ENCODE data around the gene MED10.
A peak's percentile ranks its signal among the peaks of the same experiment; 100 is the strongest.

MED10 gene

DNA sequence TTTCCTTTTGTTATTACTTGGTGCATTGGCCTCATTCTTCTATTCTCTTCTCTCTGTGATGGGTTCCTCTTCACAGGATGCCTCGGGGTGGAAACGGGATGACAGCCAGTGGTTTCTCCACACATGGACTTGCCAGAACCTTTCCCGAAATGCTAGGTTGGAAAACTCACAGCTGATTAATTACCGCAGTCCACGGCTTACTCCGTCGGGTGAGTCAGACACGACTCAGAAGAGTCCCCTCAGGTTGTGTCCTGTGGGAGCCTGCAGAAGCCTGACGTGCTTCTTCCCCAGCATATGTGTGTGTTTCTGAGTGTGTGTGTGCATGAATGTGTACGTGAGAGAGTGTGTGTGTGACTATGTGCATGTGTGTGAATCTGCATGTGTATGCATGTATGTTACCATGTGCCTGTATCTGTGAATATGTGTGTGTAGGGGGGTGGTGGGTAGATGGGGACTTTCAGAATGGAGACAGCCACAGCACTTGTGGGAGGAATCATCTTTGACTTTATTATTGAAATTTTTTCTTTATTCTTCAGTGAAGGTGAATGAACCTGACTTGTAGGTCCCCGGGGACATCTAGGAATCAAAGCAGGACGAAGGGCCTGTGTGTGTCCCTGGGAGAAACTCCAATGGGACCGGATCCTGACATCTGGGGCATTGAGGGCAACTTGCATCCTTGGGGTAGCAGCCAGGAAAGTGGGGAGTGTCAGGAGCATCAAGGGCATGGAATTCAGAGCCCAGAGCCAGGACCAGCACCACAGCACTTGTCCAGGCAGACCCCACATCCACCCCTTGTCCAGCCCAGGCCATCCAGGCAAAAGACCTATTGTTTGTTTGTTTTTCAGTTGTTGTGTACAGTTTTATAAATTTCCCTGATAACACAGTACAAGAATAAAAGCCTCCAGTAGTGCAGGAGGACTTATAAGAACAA lies 21.9 kb upstream of the MED10 start:
- FAIRE-seq (peak; percentile 79), DNase-seq (ENCODE audit: low spot score) (peak; percentile 82)

DNA sequence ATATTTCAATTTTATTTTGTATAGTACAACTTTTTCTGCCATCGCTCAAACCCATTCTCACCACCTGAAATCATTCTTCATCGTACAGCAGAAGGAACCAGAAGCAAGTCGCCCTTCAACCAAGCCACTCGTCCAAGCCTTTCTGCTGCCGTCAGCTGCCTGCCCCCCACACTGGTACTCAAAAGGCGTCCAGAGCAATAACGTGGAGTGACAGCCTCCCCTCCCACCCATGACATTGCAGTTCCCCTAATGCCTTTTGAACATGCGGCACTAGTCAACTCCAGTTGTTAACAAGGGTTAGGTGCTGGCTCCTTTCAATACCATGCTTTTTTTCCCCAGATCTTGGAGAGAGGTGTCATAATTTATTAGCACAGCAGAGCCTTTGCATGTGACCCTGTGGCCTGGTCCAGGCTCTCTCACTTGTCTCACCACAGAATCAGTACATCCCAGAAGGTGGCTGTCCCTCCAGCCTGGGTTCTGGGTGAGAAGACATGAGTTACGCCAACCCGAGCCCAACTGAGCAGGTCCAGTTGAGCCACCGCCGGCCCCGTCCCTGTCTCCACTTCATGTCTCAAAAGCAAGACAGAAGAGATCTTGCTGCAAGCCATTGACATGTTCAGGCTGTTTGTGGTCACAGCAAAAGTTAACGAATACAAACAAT lies 20.4 kb upstream of the MED10 start:
- no peak for DNase-seq (ENCODE audit: low spot score)
- no peak for FAIRE-seq

DNA sequence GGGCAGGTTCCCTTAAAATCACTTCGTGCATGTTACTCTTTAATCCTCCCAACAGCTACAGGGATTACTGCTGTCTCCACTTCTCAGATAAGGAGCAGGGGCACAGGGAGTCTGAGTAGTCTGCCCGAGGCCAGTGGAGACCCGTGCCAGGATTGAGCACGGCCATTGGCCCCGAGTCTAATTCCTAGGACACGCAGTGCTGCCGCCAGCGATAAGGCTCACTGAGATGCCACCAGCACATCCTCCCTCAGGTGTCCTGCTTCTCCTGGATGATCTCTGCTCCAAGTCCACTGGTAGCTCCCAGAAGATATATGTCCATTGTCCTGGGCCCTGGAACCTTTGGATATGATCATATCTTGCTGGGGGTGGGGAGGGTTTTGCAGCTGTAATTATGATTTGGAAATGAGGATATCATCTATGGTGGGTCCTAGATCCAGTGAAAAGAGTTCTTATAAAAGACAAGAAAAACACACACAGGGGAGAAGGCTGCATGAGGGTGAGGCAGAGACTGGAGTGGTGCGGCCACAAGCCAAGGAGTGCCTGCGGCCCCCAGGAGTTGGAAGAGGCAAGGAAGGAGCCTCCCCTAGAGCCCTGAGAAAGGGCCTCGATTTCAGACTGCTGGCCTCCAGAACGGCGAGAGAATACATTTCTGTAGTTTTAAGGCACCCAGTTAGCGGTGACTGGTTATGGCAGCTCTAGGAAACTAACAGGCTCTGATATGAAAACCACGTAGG lies 19.4 kb upstream of the MED10 start:
- FAIRE-seq: no peak

DNA sequence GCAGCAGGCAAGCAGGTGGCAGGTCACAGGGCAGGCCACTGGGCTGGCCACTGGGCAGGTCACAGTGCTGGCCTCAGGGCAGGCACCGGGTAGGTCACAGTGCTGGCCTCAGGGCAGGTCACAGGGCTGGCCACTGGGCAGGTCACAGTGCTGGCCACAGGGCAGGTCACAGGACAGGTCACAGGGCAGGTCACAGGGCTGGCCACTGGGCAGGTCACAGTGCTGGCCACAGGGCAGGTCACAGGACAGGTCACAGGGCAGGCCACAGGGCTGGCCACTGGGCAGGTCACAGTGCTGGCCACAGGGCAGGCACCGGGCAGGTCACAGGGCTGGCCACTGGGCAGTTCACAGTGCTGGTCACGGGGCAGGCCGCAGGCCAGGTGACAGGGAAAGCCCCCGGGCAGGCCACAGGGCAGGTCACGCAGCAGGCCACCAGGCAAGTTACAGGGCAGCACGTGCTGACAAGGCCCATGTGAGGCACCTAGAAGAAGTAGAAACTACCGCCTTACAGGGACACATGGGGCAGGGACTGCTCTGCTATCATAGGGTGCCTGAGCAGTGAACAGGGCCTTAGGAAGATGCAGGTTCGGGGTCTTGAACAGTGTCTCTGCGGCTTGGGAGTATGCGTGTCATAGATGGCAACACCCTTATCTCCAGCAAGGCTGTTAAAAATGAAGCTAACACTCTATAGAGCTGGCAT lies 18.6 kb upstream of the MED10 start:
- FAIRE-seq (no peak), DNase-seq (ENCODE audit: low spot score) (no peak)

More for the DNA sequence above, 19.4 kb upstream of the MED10 start:
- no peak for DNase-seq (ENCODE audit: low spot score)

DNA sequence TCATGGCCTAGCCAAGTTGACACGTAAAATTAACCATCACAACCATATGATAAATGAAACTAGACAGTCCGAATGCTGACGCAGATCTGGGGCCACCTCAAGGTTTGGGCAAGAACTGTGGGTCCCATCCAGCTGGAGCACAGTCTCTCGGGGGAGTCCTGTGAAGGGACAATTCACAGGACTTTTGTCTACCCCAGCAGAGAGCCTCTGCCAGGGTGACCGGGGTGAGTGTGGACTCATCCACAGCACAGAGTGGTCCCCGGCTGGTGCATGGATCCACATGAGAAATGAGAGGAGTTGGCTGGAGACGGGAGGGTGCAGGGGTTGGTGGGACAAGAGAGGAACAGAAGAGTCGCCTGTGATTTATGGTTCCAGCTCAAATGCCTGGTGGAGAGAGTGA lies 17.7 kb upstream of the MED10 start:
- FAIRE-seq: no peak

DNA sequence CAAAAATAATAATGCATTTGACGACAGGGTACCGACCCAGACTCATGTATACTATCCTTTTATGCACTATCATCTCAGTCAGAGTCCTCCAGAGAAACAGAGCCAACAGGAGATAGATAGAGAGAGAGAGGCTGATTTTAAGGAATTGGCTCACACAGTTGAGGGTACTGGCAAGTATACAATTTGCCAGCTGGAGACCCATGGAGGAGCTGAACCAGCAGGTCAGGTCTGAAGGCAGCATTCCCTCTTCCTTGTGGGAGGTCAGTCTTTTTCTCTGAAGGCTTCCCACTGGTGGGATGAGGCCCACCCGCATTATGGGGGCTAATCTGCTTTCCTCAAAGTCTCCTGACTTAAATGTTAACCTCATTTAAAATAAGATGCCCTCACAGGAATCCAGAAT lies 17.3 kb upstream of the MED10 start:
- no peak for DNase-seq (ENCODE audit: low spot score)
- FAIRE-seq: no peak

More for the DNA sequence above, 17.7 kb upstream of the MED10 start:
- no peak for DNase-seq (ENCODE audit: low spot score)

DNA sequence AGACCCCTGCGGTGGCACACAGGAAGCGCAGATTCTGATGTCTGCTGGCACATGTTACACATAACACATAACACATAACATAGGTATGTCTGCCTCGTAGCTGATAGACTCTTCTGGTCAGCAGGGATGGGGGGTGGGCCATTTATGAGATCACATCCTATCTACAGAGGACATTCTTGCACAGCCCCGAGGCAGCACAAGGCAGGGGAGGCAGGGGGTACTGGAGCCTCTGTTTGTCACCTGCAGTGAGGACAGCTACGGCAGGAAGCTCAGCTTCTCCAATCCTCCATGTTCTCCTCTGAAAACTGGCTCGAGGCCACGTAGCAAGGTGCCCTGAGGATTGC lies 16.7 kb upstream of the MED10 start:
- DNase-seq (ENCODE audit: low spot score) (no peak), FAIRE-seq (no peak)

DNA sequence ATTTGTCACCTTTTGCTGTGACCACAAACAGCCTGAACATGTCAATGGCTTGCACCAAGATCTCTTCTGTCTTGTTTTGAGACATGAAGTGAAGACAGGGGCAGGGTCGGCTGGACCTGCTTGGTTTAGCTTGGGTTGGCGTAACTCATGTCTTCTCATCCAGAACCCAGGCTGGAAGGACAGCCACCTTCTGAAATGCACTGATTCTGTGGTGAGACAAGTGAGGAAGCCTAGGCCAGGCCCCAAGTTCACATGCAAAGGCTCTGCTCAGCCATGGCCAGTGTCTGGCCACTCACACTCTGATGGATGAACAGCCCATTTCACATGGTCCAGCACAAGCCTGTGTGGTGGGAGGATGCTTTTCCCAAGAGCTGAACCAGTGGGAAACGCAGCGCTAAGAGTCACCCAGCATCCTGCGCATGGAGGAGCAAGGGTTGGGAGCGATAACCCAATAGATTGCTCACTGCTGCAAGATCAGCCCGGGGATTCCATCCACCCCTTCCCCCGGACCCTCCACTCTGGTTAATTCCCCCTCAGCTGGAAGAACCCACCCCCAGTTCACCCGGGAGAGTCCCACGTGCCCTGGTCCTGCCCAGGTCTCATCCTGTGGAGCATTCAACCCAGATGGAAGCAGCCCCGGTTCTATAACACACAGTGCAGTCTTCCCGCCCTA lies 16.2 kb upstream of the MED10 start:
- FAIRE-seq (no peak), DNase-seq (ENCODE audit: low spot score) (no peak)

DNA sequence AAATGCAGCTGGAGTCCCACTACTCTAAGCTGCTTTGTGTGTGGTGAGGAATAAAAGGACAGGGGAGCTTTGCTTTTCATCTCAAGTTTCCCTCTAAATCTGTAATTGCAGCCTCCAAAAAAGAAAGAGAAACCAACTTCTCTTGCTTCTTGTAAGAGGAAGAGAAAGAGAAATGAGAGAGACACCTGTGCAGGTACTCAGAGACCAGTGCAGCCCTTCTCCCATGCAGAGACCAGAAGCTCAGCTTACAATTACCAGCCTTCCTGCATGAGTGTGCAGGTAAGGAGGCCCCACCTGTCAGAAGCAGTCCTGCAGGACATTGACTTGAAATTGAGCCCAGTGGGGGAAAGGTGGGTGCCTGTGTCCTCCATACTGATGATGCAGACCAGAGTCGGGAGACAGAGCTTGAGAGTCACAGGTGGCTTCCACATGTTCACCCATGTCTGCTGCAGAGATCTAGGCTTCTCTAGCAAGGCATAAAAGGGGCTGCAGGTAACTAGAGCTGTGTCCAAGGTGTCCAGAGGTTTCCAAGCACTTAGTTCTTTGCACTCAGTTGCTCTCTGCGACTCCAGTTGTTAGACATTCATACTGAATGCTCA lies 15.3 kb upstream of the MED10 start:
- DNase-seq (ENCODE audit: low spot score) (no peak), FAIRE-seq (no peak)

DNA sequence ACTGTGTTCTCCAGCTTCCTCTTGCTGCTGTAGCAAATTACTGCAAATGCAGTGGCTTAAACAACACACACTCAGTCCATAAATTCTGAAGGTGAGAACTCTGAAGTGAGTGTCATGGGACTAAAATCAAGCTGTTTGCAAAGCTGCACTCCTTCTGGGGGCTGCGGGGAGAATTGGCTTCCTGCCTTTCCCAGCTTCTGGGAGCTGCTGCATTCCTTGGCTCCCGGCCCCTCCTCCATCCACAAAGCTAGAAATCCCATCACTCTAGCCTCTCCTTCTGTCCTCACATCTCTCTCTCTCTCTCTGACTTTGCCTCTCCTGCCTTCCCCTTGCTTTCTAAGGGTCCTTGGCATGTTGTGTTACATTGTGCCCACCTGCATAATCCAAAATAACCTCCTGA lies 14.2 kb upstream of the MED10 start:
- FAIRE-seq: no peak
- DNase-seq (ENCODE audit: low spot score): no peak

DNA sequence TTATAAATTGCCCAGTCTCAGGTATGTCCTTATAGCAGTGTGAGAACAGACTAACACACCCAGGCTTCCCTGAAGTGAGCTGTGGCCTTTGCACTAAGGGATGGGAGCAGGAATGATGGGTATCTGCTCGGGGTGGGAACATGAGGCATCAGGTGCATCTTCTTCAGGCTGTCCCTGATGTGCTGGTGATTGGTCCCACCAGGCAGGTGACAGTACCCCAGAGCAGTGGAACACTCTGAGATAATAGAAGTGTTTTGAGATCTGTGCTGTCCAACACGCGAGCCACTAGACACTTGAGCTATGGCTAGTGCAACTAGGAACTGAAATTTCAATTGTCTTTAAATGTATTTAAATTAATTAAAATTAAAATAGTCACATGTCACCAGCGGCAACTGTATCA lies 12.8 kb upstream of the MED10 start:
- DNase-seq (ENCODE audit: low spot score) (no peak), FAIRE-seq (no peak)

DNA sequence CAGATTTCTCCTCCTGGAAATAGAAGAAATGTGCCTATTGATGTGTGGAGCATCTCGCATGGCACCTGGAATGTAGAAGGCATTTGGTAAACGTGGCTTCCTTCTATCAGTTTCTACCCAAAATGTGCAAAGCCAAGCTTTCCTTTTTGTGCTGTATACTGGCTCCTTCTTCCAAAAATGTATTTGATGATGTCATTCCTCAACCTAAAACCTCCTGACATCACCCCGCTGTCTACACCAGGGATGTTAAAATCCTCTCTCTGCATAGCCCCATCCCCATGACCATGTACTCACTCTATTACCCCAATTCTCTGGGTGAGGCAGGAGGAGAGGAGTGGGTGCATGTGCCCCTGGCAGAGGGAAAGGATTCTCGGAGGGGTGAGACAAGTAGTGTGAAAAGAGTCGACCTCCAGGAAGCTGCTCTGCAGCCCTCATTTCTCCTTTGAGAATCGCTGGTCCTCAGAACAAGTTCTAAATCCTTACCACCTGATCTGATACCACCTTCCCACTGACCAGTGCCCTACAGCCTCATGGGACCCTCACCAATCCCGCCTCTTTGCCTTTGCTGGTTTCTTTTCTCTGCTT lies 11.7 kb upstream of the MED10 start:
- FAIRE-seq: no peak
- DNase-seq (ENCODE audit: low spot score): no peak

DNA sequence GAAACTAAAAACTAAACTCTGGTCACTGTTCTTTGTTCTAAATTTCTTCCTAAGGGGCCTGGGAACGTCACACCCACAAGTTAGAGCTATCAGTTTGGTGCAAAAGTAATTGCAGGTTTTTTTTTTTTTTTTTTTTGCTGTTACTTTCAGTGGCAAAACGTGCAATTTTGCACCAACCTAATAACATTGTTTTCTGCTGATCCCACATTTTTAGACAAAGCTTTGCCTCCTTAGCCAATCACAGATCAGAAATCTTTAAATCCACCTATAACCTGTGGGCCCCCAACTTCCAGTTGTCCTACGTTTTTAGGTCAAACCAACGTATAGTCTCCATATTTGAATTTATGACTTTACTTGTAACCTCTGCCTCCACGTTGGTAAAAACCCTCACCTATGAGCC lies 11.1 kb upstream of the MED10 start:
- FAIRE-seq: no peak
- no peak for DNase-seq (ENCODE audit: low spot score)

DNA sequence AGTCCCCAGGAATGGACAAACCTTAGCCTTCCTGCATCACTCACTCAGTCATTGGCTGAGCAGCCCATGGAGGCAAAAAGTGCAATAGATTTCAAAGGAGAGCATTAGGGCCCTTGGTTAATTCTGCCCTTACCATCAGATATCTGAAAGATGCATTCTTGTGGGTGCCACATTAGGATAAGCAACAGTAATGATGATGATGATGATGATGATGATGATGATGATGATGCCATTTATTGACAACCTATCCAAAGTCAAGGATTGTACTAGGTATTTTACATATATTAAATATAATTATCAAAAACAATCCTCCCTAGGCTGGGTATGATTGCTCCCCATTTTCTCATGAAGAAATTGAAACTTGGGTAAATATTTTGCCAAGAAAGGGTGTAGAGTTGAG lies 9.6 kb upstream of the MED10 start:
- no peak for FAIRE-seq
- no peak for DNase-seq (ENCODE audit: low spot score)

DNA sequence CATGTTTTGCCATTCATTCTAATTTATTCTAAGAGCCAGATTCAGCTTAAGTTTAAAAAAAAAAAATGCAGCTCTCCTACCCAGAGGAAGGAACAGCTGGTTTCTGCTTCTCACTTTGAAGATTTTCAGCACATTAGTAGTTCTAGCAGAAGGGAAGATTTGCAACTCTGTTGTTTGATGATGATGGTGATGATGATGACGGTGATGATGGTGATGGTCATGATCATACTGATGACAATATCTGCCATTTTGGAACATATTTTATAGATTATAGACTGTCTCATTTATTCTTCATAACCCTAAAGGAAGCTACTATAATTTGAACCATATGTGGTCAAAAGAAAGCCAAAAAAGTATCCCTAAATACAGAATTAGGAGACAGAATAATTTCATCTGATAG lies 7.9 kb upstream of the MED10 start:
- FAIRE-seq (no peak), DNase-seq (ENCODE audit: low spot score) (no peak)

DNA sequence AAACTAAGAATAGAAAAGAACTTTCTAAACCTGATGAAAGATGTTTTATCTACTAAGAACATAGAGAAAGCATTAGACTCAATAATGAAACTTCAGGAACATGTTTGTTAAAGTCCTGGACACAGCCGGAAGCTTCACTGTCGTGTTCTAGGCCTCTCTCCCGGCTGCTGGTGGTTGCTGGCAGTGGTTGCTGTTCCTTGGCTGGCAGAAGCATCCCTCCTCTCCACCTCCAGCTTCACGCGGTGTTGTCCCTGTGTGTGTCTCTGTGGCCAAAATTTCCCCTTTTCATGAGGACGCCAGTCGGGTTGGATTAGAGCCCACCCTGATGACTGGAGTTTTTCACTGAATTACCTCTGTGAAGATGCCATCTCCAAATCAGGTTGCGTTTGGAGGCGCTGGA lies 6.5 kb upstream of the MED10 start:
- DNase-seq (ENCODE audit: low spot score) (no peak), FAIRE-seq (no peak)

DNA sequence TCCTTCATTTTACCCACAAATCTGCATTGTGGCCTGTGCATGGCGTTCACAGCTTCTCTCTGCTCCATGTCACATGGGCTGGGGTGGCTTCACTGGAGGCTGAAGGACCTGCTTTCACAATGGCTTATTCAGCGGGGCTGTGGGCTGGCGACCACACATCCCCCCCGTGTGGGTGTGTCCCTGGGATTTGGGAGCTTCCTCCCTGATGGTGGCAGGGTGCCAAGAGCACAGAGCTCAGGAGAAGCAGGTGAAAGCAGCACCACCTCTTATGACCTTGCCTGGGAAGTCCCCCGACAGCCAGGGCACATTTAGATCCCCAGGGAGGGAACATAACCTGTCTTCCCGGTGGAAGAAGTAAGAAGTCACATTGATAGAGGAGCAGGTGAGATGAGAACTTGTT lies 5.0 kb upstream of the MED10 start:
- FAIRE-seq (no peak), DNase-seq (ENCODE audit: low spot score) (no peak)

DNA sequence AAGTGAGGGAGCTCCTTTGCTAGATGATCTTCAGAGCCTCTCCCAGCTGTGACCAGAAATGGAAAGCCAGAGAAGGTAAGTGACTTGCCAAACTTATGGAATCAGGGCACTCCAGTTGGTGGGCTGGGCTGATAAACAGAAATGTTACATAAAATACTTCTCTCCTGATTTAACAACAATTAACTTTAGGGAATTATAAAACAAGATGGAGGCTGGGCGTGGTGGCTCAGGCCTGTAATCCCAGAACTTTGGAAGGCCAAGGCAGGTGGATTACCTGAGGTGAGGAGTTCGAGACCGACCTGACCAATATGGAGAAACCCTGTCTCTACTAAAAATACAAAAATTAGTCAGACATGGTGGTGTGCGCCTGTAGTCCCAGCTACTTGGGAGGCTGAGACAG lies 899 bp upstream of the MED10 start:
- FAIRE-seq (no peak), DNase-seq (ENCODE audit: low spot score) (no peak)

DNA sequence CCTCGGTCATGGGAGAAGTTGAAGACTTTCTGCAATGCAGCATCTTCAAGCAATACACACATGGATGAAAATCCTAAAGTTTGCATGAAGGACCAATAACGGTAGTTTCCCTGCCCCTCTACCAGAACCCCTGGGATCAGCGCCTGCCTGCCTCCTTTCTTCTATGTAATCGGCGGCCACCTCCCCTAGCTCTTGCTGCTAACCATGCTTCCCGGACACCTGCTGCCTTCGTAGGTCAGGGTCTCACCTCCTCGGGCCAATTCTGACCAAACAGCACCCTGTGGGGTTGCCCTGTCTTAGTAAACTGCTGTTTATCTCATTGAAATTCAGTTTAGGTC lies 388 bp upstream of the MED10 start:
- FAIRE-seq: no peak
- no peak for DNase-seq (ENCODE audit: low spot score)

DNA sequence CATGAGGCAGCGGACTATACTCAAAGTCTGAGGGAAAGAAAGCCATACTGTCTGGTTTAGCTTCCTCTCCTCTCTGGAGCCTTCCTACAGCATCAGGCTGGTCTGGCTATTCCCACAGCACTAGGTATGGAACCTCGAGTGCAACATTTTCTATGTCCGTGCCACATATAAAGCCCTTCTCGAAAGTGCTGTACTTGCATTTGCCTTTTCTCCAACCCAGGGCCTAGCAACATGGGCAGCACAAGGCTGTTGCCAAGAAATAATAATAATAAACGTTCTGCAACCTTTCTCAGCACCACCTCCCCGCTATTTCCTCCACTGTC lies 804 bp downstream of the MED10 start:
- FAIRE-seq: no peak
- no peak for DNase-seq (ENCODE audit: low spot score)
